Osteocyte (in vitro differentiated cells): ENCODE measurements around the gene KAZALD1. TPM values are rescaled to one million over a fixed set of nuclear protein-coding genes. Genes with fewer than 3 reads are reported as not detected.

Source experiments
- DNase-seq: peaks from one replicate; pipeline ENCODE4 v3.0.0; 2021; ENCODE audit warnings: mixed read lengths; ENCODE audit not compliant: unreplicated experiment; ENCODE audit errors: extremely low spot score
- H3K27ac Mint-ChIP-seq: one replicate; pipeline ENCODE4 v1.8.0; 2021; ENCODE audit warnings: mild to moderate bottlenecking, mixed read lengths; ENCODE audit not compliant: unreplicated experiment
- H3K27me3 Mint-ChIP-seq: one replicate; pipeline ENCODE4 v1.8.0; 2021; ENCODE audit warnings: mixed read lengths; ENCODE audit not compliant: unreplicated experiment
- H3K36me3 Mint-ChIP-seq: one replicate; pipeline ENCODE4 v1.8.0; 2021; ENCODE audit warnings: mixed read lengths; ENCODE audit not compliant: unreplicated experiment
- H3K4me1 Mint-ChIP-seq: one replicate; pipeline ENCODE4 v1.8.0; 2021; ENCODE audit warnings: mixed read lengths; ENCODE audit not compliant: unreplicated experiment
- H3K4me3 Mint-ChIP-seq: one replicate; pipeline ENCODE4 v1.8.0; 2021; ENCODE audit warnings: mild to moderate bottlenecking, moderate library complexity, mixed read lengths; ENCODE audit not compliant: unreplicated experiment
- H3K9me3 Mint-ChIP-seq: one replicate; pipeline ENCODE4 v1.8.0; 2021; ENCODE audit warnings: mixed read lengths; ENCODE audit not compliant: unreplicated experiment
- CTCF ChIP-seq: fragments of 200-600 bp; sonication (generic); IDR thresholded peaks from 2 replicates; pipeline ENCODE4 v1.5.0; 2021; ENCODE audit warnings: antibody characterized with exemption, mild to moderate bottlenecking, moderate library complexity
- total RNA-seq: library from RNA; stranded (reverse); gene quantifications from 2 replicates; pipeline ENCODE4 v1.2.1, GENCODE V29; 2021

The KAZALD1 gene
- total RNA-seq, 1 donor from 2014 or later = 49.0 TPM

DNA sequence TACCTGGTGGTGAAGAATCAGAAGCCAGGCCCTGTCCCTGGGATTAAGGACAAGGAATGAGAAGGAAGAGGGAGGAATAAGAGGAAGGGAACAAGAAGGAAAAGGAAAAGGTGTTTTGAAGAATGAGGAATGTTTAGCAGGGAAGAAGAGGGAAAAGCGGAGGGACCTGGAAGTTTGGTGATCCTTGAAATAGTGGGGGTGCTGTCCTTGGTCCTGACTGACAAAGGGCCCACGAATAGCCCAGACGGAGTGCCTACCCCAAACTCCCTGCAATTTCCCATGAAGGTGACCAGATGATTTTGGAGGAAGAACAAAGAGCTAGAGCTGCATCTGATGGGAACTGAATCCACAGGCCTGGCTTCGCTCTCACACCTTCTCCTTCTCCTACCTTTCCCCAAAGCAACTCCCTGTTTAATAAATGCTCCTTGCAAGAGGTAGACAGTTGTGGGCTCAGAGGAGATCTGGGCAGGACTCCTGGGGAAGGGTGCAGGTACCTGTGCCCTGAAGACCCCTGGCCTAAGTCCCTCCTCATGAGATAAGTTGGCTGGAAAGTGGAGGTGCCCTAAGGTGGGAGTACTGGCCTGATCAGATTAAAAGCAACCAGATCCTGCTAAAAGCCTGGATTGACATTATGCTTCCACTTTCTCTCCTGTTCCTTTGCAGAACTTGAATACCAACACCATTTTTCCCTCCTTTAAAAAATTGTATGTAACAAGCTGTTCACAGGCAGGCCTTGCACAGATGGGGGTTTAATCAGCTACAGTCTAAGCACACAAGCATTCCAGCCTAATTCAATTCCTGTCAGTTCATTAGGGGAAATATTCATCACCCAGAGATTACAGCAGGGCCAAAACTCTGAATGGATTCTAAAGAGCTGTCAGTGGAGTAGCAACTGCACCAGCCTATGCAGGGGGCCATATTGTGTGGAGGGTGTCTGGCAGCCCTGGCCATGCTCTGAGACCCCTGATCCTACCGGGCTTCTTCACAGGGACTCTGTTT is 19.4 kb downstream of the KAZALD1 start:
- Mint-ChIP-seq H3K4me3 (no peak overlapping the region), H3K4me1 (no peaks in the 10 kb centered on the region), H3K27ac (no peak overlapping the region), H3K27me3 (peaks cover 36% of the 10 kb centered on the region), H3K36me3 (no peaks in the 10 kb centered on the region), H3K9me3 (no peaks in the 10 kb centered on the region)
- DNase-seq = no peak
- TF ChIP-seq CTCF = no peak

- Mint-ChIP-seq H3K36me3 (no peaks in the 10 kb centered on the region), H3K9me3 (no peaks in the 10 kb centered on the region), H3K27me3 (peaks cover 24% of the 10 kb centered on the region), H3K4me1 (no peaks in the 10 kb centered on the region), H3K27ac (no peak overlapping the region), H3K4me3 (no peak overlapping the region)
- no peak for TF ChIP-seq CTCF
- DNase-seq = no peak
Measured at GRCh38 chr10:101085846-101086245, 24.1 kb downstream of the KAZALD1 start.

GRCh38 chr10:101087376-101087775 is 25.6 kb downstream of the KAZALD1 start:
- DNase-seq = no peak
- no peaks in the 10 kb centered on the region for H3K9me3 Mint-ChIP-seq
- no peak for TF ChIP-seq CTCF
- no peak overlapping the region for H3K4me3 Mint-ChIP-seq
- H3K36me3 Mint-ChIP-seq = no peaks in the 10 kb centered on the region
- H3K27me3 Mint-ChIP-seq = peaks cover 17% of the 10 kb centered on the region
- peaks cover 12% of the 10 kb centered on the region for H3K4me1 Mint-ChIP-seq
- H3K27ac Mint-ChIP-seq = no peak overlapping the region

- no peak for DNase-seq
- no peak for TF ChIP-seq CTCF
- no peak overlapping the region for H3K4me3 Mint-ChIP-seq
- peaks cover 12% of the 10 kb centered on the region for H3K4me1 Mint-ChIP-seq
- H3K27me3 Mint-ChIP-seq = peaks cover 17% of the 10 kb centered on the region
- H3K27ac Mint-ChIP-seq = no peak overlapping the region
- H3K36me3 Mint-ChIP-seq = no peaks in the 10 kb centered on the region
- no peaks in the 10 kb centered on the region for H3K9me3 Mint-ChIP-seq
Measured at GRCh38 chr10:101087965-101088364, 26.2 kb downstream of the KAZALD1 start.

GRCh38 chr10:101089520-101090299 is 27.9 kb downstream of the KAZALD1 start:
- Mint-ChIP-seq H3K4me1 (peaks cover 12% of the 10 kb centered on the region), H3K4me3 (no peak overlapping the region), H3K36me3 (no peaks in the 10 kb centered on the region), H3K27ac (no peak overlapping the region), H3K9me3 (no peaks in the 10 kb centered on the region), H3K27me3 (peaks cover 9% of the 10 kb centered on the region)
- no peak for TF ChIP-seq CTCF
- DNase-seq = no peak
